Keratinocyte (primary cell): ENCODE data around the gene MYO16. TPM values are rescaled to one million over a fixed set of nuclear protein-coding genes. Genes with fewer than 3 reads are reported as not detected.

Experiments used
- DNase-seq: peaks from one replicate; pipeline ENCODE4 v3.0.0-alpha.2; 2011; ENCODE audit warnings: low read depth, missing footprints, low spot score
- FAIRE-seq: peaks from 2 replicates; lab custom pipeline; 2011; peaks lifted over from hg19 to GRCh38; lab: Jason Lieb, UNC
- H2AFZ ChIP-seq: 2 replicates; pipeline ENCODE4 v1.6.0; 2012; ENCODE audit warnings: low read length, control low read depth, inconsistent platforms; ENCODE audit not compliant: control insufficient read depth
- H3K27ac ChIP-seq: 2 replicates; pipeline ENCODE4 v1.5.1; 2011; ENCODE audit warnings: low read length; ENCODE audit not compliant: control insufficient read depth, insufficient read depth
- H3K27me3 ChIP-seq: 3 replicates; pipeline ENCODE4 v1.6.0; 2011; ENCODE audit warnings: low read length; ENCODE audit not compliant: control insufficient read depth, insufficient read depth; ENCODE audit errors: extremely low read depth
- H3K36me3 ChIP-seq, 2 experiments: 2 replicates in 1 of 2; 3 replicates in 1 of 2; pipeline ENCODE4 v1.5.1; 2011; ENCODE audit warnings: low read length in 2 of 2, mild to moderate bottlenecking in 1 of 2; ENCODE audit not compliant: control insufficient read depth in 2 of 2, insufficient read depth in 2 of 2; ENCODE audit errors: extremely low read depth in 1 of 2
- H3K4me1 ChIP-seq: 3 replicates; pipeline ENCODE4 v1.5.1; 2011; ENCODE audit warnings: low read length; ENCODE audit not compliant: control insufficient read depth, insufficient read depth; ENCODE audit errors: extremely low read depth
- H3K4me2 ChIP-seq: 3 replicates; pipeline ENCODE4 v1.6.0; 2011; ENCODE audit warnings: low read depth, low read length; ENCODE audit not compliant: control insufficient read depth, insufficient read depth; ENCODE audit errors: extremely low read depth
- H3K4me3 ChIP-seq, 3 experiments: fragments of 200-600 bp in 1 of 3; sonication (generic) in 1 of 3; 2 replicates in 2 of 3; 3 replicates in 1 of 3; pipeline ENCODE4 v1.5.1; 2011 to 2016; ENCODE audit warnings: low read length in 3 of 3, mild to moderate bottlenecking in 3 of 3, control low read depth in 2 of 3, inconsistent platforms in 1 of 3, low read depth in 1 of 3, mixed read lengths in 1 of 3, mixed run types in 1 of 3, moderate library complexity in 1 of 3; ENCODE audit not compliant: control insufficient read depth in 2 of 3, insufficient read depth in 2 of 3; ENCODE audit errors: extremely low read depth in 1 of 3
- H3K79me2 ChIP-seq: 2 replicates; pipeline ENCODE4 v1.6.0; 2012; ENCODE audit warnings: low read length; ENCODE audit not compliant: control insufficient read depth, insufficient read depth
- H3K9ac ChIP-seq: 3 replicates; pipeline ENCODE4 v1.6.0; 2011; ENCODE audit warnings: low read length; ENCODE audit not compliant: control insufficient read depth, insufficient read depth; ENCODE audit errors: extremely low read depth
- H3K9me1 ChIP-seq: 3 replicates; pipeline ENCODE4 v1.6.0; 2011; ENCODE audit warnings: low read length; ENCODE audit not compliant: control insufficient read depth, insufficient read depth; ENCODE audit errors: extremely low read depth
- H3K9me3 ChIP-seq: 2 replicates; pipeline ENCODE4 v1.5.1; 2012; ENCODE audit warnings: low read depth, low read length; ENCODE audit not compliant: control insufficient read depth
- H4K20me1 ChIP-seq: 3 replicates; pipeline ENCODE4 v1.6.0; 2011; ENCODE audit warnings: low read length; ENCODE audit not compliant: control insufficient read depth, insufficient read depth; ENCODE audit errors: extremely low read depth
- EZH2 ChIP-seq: IDR thresholded peaks from one replicate; pipeline ENCODE4 v1.6.1; 2012; ENCODE audit warnings: inconsistent platforms, mild to moderate bottlenecking, low read length, moderate library complexity
- dilution Hi-C: fragments of 300-500 bp; cut with MboI; formaldehyde crosslinking; loops from one replicate; pipeline ENCODE4 v1.7.0; 2020; ENCODE audit warnings: low sequenced_read_pairs; ENCODE audit not compliant: extremely low pct_ligation_motif_present
- polyA plus RNA-seq, 5 experiments: library from polyadenylated mRNA; depleted of rRNA in 3 of 5; stranded (reverse) in 3 of 5; stranded (forward) in 1 of 5; unstranded in 1 of 5; fragments of >200 nt; gene quantifications; 1 replicate in 1 of 5; 2 replicates in 3 of 5; 3 replicates in 1 of 5; pipeline versions ENCODE4 v1.2.1 to v1.2.3, GENCODE V29; 2011 to 2012; ENCODE audit warnings: missing spikeins in 2 of 5, low read depth in 1 of 5, low replicate concordance in 1 of 5
- TF ChIP-seq, protein P1 (sequence below), 3 experiments: IDR thresholded peaks in 1 of 3; conservative IDR thresholded peaks in 1 of 3; optimal IDR thresholded peaks in 1 of 3; 2 replicates in 2 of 3; 3 replicates in 1 of 3; pipeline versions ENCODE3 to v1.5.1; 2011; ENCODE audit warnings: low read length in 3 of 3, mild to moderate bottlenecking in 3 of 3, moderate library complexity in 2 of 3, control low read depth in 1 of 3, inconsistent platforms in 1 of 3; ENCODE audit not compliant: insufficient read depth in 2 of 3; ENCODE audit errors: extremely low read depth in 1 of 3

Gene MYO16
- polyA plus RNA-seq, 1 donor (not counting 4 experiments of a cell fraction or from before 2014, with no cell fraction given), result 0.08 TPM

DNA sequence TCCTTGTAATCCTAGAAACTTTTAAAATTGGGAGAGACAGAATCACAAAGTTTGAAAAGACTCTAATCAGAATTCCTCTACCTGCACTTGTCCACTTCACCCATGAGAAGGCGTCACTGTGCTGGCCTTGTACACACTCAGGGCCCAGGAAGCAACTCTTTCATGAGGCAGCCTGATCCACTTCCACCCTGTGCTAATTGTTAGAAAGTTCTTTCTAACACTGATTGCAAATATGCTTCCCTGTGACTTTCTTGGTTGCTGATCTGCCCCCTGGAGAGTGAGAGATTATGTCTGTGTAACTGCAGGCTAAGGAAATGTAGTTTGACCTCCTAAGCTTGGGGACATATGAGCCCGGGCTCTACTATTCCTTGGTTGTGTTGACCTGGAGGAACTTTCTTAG lies 494.6 kb downstream of the MYO16 start:
- Histone ChIP-seq H3K4me1 (no peaks in the 10 kb centered on the region), H3K27me3 (no peaks in the 10 kb centered on the region), H3K36me3 (no peaks in the 10 kb centered on the region), H3K9me1 (no peaks in the 10 kb centered on the region), H3K9ac (no peak overlapping the region), H3K4me3 (no peak overlapping the region), H4K20me1 (no peaks in the 10 kb centered on the region), H3K9me3 (no peaks in the 10 kb centered on the region), H3K4me2 (no peak overlapping the region), H2AFZ (no peak overlapping the region), H3K79me2 (no peaks in the 10 kb centered on the region), H3K27ac (no peak overlapping the region)
- FAIRE-seq (no peak), DNase-seq (no peak)
- dilution Hi-C loops, result no loop called here
- no peak for TF ChIP-seq EZH2
- TF ChIP-seq, protein P1, sequence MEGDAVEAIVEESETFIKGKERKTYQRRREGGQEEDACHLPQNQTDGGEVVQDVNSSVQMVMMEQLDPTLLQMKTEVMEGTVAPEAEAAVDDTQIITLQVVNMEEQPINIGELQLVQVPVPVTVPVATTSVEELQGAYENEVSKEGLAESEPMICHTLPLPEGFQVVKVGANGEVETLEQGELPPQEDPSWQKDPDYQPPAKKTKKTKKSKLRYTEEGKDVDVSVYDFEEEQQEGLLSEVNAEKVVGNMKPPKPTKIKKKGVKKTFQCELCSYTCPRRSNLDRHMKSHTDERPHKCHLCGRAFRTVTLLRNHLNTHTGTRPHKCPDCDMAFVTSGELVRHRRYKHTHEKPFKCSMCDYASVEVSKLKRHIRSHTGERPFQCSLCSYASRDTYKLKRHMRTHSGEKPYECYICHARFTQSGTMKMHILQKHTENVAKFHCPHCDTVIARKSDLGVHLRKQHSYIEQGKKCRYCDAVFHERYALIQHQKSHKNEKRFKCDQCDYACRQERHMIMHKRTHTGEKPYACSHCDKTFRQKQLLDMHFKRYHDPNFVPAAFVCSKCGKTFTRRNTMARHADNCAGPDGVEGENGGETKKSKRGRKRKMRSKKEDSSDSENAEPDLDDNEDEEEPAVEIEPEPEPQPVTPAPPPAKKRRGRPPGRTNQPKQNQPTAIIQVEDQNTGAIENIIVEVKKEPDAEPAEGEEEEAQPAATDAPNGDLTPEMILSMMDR (optimal IDR thresholded peaks at IDR 0.05 in 1 of 3, IDR thresholded peaks at IDR 0.05 in 1 of 3, conservative IDR thresholded peaks at IDR 0.05 in 1 of 3; ENCODE audit: extremely low read depth in 1 of 3, insufficient read depth in 2 of 3, low read length in 3 of 3), result no peak

DNA sequence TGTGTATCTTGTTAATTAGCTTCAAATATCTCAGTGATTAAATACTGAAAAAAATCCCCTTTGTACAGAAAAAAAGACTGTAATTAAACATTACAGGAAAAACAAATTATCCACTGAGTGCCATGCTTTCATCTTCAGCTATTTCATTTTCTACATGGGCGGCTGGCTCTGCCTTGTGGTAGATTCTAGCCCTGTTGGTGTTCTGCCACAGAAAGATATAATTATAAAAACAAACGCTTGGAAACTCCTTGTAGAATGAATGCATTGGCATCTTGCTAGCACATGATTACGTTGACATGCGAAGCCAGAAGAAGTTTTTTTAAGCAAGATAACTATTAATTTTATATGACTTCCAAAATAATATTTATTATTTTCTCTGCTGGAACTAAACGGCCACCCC lies 496.8 kb downstream of the MYO16 start:
- Histone ChIP-seq H2AFZ (no peak overlapping the region), H3K9me1 (no peaks in the 10 kb centered on the region), H3K27ac (no peak overlapping the region), H3K9me3 (no peaks in the 10 kb centered on the region), H4K20me1 (no peaks in the 10 kb centered on the region), H3K36me3 (no peaks in the 10 kb centered on the region), H3K4me3 (no peak overlapping the region), H3K79me2 (no peaks in the 10 kb centered on the region), H3K4me2 (no peak overlapping the region), H3K9ac (no peak overlapping the region), H3K4me1 (no peaks in the 10 kb centered on the region), H3K27me3 (no peaks in the 10 kb centered on the region)
- no peak for TF ChIP-seq EZH2
- TF ChIP-seq, protein P1 (optimal IDR thresholded peaks at IDR 0.05 in 1 of 3, IDR thresholded peaks at IDR 0.05 in 1 of 3, conservative IDR thresholded peaks at IDR 0.05 in 1 of 3; ENCODE audit: extremely low read depth in 1 of 3, insufficient read depth in 2 of 3, low read length in 3 of 3), result no peak
- FAIRE-seq, result no peak
- dilution Hi-C loops, result no loop called here
- DNase-seq, result no peak
